ENCODE results near the gene EVC2.

Gene EVC2

DNA sequence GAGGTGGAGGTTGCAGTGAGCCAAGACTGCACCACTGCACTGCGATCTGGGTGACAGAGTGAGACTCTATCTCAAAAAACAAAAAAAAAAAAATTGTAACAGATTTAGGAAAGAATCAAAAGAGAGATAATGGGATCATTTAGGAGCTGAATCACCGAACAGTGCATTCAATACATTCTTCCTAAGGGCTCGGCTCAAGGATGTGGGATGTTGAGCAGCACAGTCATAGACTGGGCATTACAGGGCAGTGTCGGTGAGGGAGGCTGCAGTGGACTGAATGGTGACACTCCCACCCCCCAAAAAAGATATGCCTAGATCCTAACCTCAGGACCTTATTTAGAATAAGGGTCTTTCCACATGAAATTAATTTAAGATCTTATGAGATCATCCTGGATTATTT, 70.0 kb downstream of the EVC2 start:
- no peak for TF ChIP-seq JUND (IDR thresholded peaks at IDR 0.05; ENCODE audit: low read depth)
- in situ Hi-C loops (cut with HindIII; ENCODE audit: low pct_unique_long_range_greater_than_20kb, low sequenced_read_pairs): no loop called here
- no peak for DNase-seq (ENCODE audit: low read depth in 1 of 2, low spot score in 1 of 2)

GRCh38 chr4:5636766-5637670, 71.3 kb downstream of the EVC2 start:
- TF ChIP-seq JUND (IDR thresholded peaks at IDR 0.05; ENCODE audit: low read depth): no peak
- DNase-seq (ENCODE audit: low read depth in 1 of 2, low spot score in 1 of 2): no peak
- in situ Hi-C loops (cut with HindIII; ENCODE audit: low pct_unique_long_range_greater_than_20kb, low sequenced_read_pairs): no loop called here

GRCh38 chr4:5635826-5636195, 72.5 kb downstream of the EVC2 start:
- in situ Hi-C loops (cut with HindIII; ENCODE audit: low pct_unique_long_range_greater_than_20kb, low sequenced_read_pairs): no loop called here
- no peak for DNase-seq (ENCODE audit: low read depth in 1 of 2, low spot score in 1 of 2)
- TF ChIP-seq JUND (IDR thresholded peaks at IDR 0.05; ENCODE audit: low read depth): no peak

DNA sequence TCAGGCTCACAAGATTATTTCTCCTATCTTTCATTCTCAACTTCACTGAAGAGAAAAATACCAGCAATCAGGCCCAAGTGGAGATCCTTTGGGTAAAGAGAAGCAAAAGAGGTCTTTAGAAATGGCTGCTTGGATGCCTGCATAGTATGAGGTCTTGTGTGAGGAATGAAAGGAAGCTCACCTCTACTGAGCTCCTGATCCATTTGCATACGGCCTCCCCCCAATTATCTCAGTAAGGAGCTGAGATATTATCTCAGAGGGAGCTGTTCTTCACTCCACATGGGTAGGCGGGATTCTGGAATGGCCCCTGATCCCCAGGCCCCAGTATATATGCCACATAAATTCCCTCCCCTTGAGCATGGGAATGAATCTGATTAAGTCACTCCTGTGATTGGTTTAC, 75.8 kb downstream of the EVC2 start:
- TF ChIP-seq JUND (IDR thresholded peaks at IDR 0.05; ENCODE audit: low read depth): no peak
- in situ Hi-C loops (cut with HindIII; ENCODE audit: low pct_unique_long_range_greater_than_20kb, low sequenced_read_pairs): no loop called here
- no peak for DNase-seq (ENCODE audit: low read depth in 1 of 2, low spot score in 1 of 2)

- in situ Hi-C loops (cut with HindIII; ENCODE audit: low pct_unique_long_range_greater_than_20kb, low sequenced_read_pairs): no loop called here
- DNase-seq (ENCODE audit: low read depth in 1 of 2, low spot score in 1 of 2): no peak
- TF ChIP-seq JUND (IDR thresholded peaks at IDR 0.05; ENCODE audit: low read depth): no peak
Observed at GRCh38 chr4:5632066-5632440, 76.3 kb downstream of the EVC2 start.

DNA sequence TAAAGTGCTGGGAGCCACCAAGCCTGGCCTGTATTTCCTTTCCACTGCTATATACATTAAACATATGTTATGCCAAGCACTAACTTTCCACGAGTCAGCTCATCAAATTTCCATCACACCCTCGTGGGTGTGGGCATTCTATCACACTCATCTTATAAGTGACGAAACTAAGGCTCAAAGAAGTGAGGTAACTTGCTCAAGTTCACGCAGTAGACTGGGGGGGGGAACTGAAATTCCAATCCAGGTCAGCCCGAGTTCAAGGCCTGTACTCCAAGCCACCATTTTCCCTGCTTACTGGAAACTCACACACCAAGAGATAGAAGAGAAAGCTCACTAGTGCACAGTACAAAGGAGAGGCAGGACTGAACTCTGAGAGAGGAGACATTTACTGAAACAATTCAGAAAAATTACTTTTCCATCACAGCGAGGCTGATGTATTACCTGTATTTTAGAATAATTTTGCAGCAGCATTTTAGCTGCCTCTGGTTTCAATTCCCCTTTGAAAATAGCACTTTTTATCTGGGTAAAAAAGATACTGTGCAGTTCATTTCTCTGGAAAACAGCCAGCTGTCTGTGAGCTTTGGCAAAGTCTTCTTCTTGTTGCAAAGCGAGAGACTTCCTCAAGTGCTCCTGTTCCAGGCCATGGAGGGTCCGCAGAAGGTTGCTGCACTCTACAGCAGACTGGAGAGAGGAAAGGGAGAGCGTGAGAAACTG, 76.8 kb downstream of the EVC2 start:
- DNase-seq (ENCODE audit: low read depth in 1 of 2, low spot score in 1 of 2): no peak
- TF ChIP-seq JUND (IDR thresholded peaks at IDR 0.05; ENCODE audit: low read depth): no peak
- in situ Hi-C loops (cut with HindIII; ENCODE audit: low pct_unique_long_range_greater_than_20kb, low sequenced_read_pairs): no loop called here

- no peak for TF ChIP-seq JUND (IDR thresholded peaks at IDR 0.05; ENCODE audit: low read depth)
- DNase-seq (ENCODE audit: low read depth in 1 of 2, low spot score in 1 of 2): no peak
- in situ Hi-C loops (cut with HindIII; ENCODE audit: low pct_unique_long_range_greater_than_20kb, low sequenced_read_pairs): no loop called here
Observed at GRCh38 chr4:5630762-5631161, 77.6 kb downstream of the EVC2 start.

DNA sequence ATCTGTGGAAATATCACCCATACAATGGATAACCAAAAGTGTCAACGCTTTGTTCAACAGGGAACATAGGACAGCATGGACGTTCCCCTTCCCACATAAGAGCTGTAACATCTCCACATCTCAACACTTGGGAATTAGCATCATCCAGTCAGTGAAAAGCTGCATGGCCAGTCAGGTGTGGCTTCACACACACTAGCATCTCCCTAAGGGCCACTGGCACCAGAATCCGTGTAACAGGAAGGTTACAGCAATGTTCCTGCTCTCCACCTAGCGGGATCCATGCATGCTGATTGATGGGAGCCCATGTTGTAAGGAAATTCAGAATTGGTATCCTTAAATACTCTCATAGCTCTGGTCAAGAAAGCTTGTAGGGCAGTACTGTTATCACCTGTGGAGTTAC, 78.8 kb downstream of the EVC2 start:
- in situ Hi-C loops (cut with HindIII; ENCODE audit: low pct_unique_long_range_greater_than_20kb, low sequenced_read_pairs): no loop called here
- DNase-seq (ENCODE audit: low read depth in 1 of 2, low spot score in 1 of 2): no peak
- TF ChIP-seq JUND (IDR thresholded peaks at IDR 0.05; ENCODE audit: low read depth): no peak

DNA sequence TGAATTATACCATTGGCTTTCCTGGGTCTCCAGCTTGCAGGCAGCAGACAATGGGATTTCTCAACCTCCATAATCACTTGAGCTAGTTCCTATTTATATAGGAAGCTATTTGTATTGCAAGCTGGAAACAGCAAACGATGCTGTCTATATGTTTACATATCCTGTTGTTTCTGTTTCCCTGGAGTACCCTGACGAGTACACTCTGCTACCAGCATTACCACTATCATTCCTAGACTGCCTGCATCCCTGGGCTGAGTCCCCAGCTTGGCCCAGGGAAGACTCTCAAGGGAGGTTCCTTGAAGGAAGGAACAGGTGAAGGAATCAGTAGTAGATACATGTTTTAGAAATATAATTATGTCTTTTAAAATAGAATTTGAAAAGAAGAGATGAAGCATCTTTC, 81.4 kb downstream of the EVC2 start:
- DNase-seq (ENCODE audit: low read depth in 1 of 2, low spot score in 1 of 2): no peak
- no peak for TF ChIP-seq JUND (IDR thresholded peaks at IDR 0.05; ENCODE audit: low read depth)
- in situ Hi-C loops (cut with HindIII; ENCODE audit: low pct_unique_long_range_greater_than_20kb, low sequenced_read_pairs): no loop called here

- no peak for TF ChIP-seq JUND (IDR thresholded peaks at IDR 0.05; ENCODE audit: low read depth)
- in situ Hi-C loops (cut with HindIII; ENCODE audit: low pct_unique_long_range_greater_than_20kb, low sequenced_read_pairs): no loop called here
- no peak for DNase-seq (ENCODE audit: low read depth in 1 of 2, low spot score in 1 of 2)
Observed at GRCh38 chr4:5622596-5622995, 85.8 kb downstream of the EVC2 start.

DNA sequence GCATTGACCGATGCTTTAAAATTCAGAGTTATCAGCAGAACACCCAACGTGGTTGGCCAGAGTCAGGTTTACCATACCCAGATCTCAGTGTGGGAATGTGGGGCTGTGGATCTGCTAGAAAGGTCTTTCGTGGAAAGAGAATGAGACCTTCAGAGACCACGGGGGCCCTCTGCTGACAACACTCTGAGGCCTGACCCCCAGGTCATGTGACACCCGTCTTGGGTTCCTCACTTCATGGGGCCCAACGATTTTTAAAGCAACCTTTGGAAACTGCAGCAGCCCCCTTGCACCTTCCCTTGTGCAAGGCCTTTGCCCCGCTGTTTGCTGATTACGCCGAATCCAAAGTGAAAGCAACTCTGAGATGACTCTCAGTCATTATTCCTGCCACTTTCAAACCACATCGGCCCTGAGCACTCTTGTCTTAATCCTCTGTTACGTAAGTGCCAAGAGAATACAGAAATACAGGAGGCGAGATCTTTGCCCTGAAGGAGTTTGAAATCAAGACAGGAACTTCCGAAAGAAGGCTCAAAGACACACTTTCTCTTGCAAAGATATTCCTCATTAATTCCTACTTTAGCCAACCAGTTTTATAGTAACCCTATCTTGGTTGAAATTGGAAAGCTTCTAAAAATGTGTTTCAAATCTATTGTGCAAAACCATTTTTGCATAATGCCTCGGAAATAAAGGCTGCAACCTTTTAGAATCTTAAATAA, 88.3 kb downstream of the EVC2 start:
- in situ Hi-C loops (cut with HindIII; ENCODE audit: low pct_unique_long_range_greater_than_20kb, low sequenced_read_pairs): no loop called here
- no peak for TF ChIP-seq JUND (IDR thresholded peaks at IDR 0.05; ENCODE audit: low read depth)
- DNase-seq (ENCODE audit: low read depth in 1 of 2, low spot score in 1 of 2): no peak

DNA sequence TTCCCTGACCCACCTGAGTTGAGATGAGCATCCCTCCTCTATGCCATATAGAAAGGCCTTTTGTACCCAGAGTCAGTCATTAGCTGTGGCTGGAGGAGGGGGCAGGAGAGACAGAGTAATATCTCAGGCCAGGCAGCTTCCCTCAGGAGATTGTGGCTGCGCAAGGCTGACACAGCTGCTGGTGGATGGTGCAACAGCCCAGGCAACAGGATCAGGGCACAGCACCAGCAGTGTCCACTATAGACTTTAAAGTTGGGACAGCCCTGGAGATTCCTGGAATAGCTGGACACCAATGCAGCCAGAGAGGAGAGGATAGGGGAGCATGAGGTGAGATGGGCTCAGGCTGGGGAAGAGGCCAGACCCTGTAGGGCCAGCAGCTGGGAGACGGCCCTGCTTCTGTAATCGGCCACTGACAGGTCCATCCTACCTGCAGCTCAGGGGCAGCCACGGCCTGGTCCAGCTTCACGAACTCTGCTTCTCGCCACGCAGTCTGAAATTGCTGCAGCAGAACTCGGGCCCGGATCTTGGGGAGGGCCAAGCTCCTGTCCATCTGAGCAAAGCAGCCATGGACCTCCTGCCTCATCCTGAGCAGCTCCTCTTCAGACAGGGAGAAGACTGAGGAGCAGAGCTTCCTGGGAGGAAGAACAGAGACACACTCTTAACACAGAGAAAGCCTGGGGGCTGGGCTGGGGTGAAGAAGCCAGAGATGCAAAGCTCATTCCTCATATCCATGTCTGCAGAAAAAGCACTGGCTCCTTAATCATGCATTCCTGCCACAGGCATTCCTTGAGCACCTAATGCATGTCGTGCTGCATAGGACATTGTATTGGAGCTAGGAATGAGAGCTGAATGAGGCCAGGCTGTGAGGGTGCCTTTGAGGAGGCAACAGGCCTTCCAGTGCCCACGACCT, 90.1 kb downstream of the EVC2 start:
- DNase-seq (ENCODE audit: low read depth in 1 of 2, low spot score in 1 of 2): no peak
- in situ Hi-C loops (cut with HindIII; ENCODE audit: low pct_unique_long_range_greater_than_20kb, low sequenced_read_pairs): no loop called here
- TF ChIP-seq JUND (IDR thresholded peaks at IDR 0.05; ENCODE audit: low read depth): no peak

Measured in T47D (cell line).